Osteoblast (primary cell): ENCODE results near the gene UGT1A7. TPM values are rescaled to one million over a fixed set of nuclear protein-coding genes. Genes with fewer than 3 reads are reported as not detected.
A peak's percentile ranks its signal among the peaks of the same experiment; 100 is the strongest.

Experiments used
- DNase-seq: peaks from one replicate; pipeline ENCODE4 v3.0.0; 2011; ENCODE audit warnings: low spot score, mixed read lengths; ENCODE audit not compliant: insufficient read length; ENCODE audit errors: missing footprints
- H2AFZ ChIP-seq: 2 replicates; pipeline ENCODE4 v1.6.0; 2011; ENCODE audit warnings: mild to moderate bottlenecking, low read length
- H3K27ac ChIP-seq: 2 replicates; pipeline ENCODE4 v1.5.1; 2011; ENCODE audit warnings: mild to moderate bottlenecking, low read depth, low read length, moderate library complexity
- H3K27me3 ChIP-seq: 2 replicates; pipeline ENCODE4 v1.6.0; 2012; ENCODE audit warnings: mild to moderate bottlenecking, control low read depth, inconsistent platforms, low read length, moderate library complexity; ENCODE audit not compliant: insufficient read depth
- H3K36me3 ChIP-seq: 2 replicates; pipeline ENCODE4 v1.5.1; 2011; ENCODE audit warnings: mild to moderate bottlenecking, low read length, control low read depth, moderate library complexity; ENCODE audit not compliant: insufficient read depth
- H3K4me1 ChIP-seq: 2 replicates; pipeline ENCODE4 v1.5.1; 2011; ENCODE audit warnings: mild to moderate bottlenecking, low read length, control low read depth, moderate library complexity; ENCODE audit not compliant: insufficient read depth
- H3K4me2 ChIP-seq: 2 replicates; pipeline ENCODE4 v1.6.0; 2011; ENCODE audit warnings: mild to moderate bottlenecking, low read length; ENCODE audit not compliant: insufficient read depth
- H3K4me3 ChIP-seq: fragments of 200-600 bp; sonication (generic); 3 replicates; pipeline ENCODE4 v1.5.1; 2012; ENCODE audit warnings: mild to moderate bottlenecking, low read length, inconsistent platforms; ENCODE audit not compliant: insufficient read depth
- H3K79me2 ChIP-seq: 2 replicates; pipeline ENCODE4 v1.6.0; 2012; ENCODE audit warnings: mild to moderate bottlenecking, low read length, control low read depth, inconsistent platforms; ENCODE audit not compliant: insufficient read depth
- H3K9me3 ChIP-seq: 2 replicates; pipeline ENCODE4 v1.5.1; 2011; ENCODE audit warnings: low read depth, low read length, control low read depth
- H4K20me1 ChIP-seq: 2 replicates; pipeline ENCODE4 v1.6.0; 2012; ENCODE audit warnings: mild to moderate bottlenecking, low read length, control low read depth; ENCODE audit not compliant: insufficient read depth
- total RNA-seq: library from RNA; depleted of rRNA; stranded (reverse); fragments of >200 nt; gene quantifications from 2 replicates; pipeline ENCODE4 v1.2.3, GENCODE V29; 2012
- TF ChIP-seq, protein P1 (sequence below): IDR thresholded peaks from 2 replicates; pipeline ENCODE4 v1.5.1; 2011; ENCODE audit warnings: mild to moderate bottlenecking, low read depth, low read length, moderate library complexity; ENCODE audit errors: extremely low read depth

Gene UGT1A7
- total RNA-seq, 1 donor, result not detected

- Histone ChIP-seq H3K4me3 (no peak overlapping the region), H2AFZ (no peak overlapping the region), H3K9me3 (no peaks in the 10 kb centered on the region), H4K20me1 (no peaks in the 10 kb centered on the region), H3K4me2 (no peak overlapping the region), H3K27ac (no peak overlapping the region), H3K36me3 (no peaks in the 10 kb centered on the region), H3K4me1 (no peaks in the 10 kb centered on the region), H3K27me3 (peaks cover 8% of the 10 kb centered on the region), H3K79me2 (no peaks in the 10 kb centered on the region)
- DNase-seq, result peak; percentile 73
- TF ChIP-seq, protein P1, sequence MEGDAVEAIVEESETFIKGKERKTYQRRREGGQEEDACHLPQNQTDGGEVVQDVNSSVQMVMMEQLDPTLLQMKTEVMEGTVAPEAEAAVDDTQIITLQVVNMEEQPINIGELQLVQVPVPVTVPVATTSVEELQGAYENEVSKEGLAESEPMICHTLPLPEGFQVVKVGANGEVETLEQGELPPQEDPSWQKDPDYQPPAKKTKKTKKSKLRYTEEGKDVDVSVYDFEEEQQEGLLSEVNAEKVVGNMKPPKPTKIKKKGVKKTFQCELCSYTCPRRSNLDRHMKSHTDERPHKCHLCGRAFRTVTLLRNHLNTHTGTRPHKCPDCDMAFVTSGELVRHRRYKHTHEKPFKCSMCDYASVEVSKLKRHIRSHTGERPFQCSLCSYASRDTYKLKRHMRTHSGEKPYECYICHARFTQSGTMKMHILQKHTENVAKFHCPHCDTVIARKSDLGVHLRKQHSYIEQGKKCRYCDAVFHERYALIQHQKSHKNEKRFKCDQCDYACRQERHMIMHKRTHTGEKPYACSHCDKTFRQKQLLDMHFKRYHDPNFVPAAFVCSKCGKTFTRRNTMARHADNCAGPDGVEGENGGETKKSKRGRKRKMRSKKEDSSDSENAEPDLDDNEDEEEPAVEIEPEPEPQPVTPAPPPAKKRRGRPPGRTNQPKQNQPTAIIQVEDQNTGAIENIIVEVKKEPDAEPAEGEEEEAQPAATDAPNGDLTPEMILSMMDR, result no peak
These were observed 139.5 kb downstream of the UGT1A7 start for GRCh38 chr2:233821196-233821595.

- Histone ChIP-seq H3K4me1 (no peaks in the 10 kb centered on the region), H3K4me3 (no peak overlapping the region), H3K36me3 (no peaks in the 10 kb centered on the region), H3K9me3 (no peaks in the 10 kb centered on the region), H2AFZ (no peak overlapping the region), H3K27me3 (peaks cover 3% of the 10 kb centered on the region), H3K4me2 (no peak overlapping the region), H3K27ac (no peak overlapping the region), H4K20me1 (no peaks in the 10 kb centered on the region), H3K79me2 (no peaks in the 10 kb centered on the region)
- TF ChIP-seq, protein P1, result no peak
- DNase-seq, result no peak
These were observed 140.0 kb downstream of the UGT1A7 start for GRCh38 chr2:233821709-233822100.

GRCh38 chr2:233822101-233822771 lies 140.5 kb downstream of the UGT1A7 start:
- Histone ChIP-seq H3K79me2 (no peaks in the 10 kb centered on the region), H3K4me1 (no peaks in the 10 kb centered on the region), H3K27me3 (peaks cover 3% of the 10 kb centered on the region), H3K36me3 (no peaks in the 10 kb centered on the region), H3K9me3 (no peaks in the 10 kb centered on the region), H4K20me1 (no peaks in the 10 kb centered on the region), H2AFZ (no peak overlapping the region), H3K27ac (no peak overlapping the region), H3K4me2 (no peak overlapping the region), H3K4me3 (no peak overlapping the region)
- peak; percentile 19 for DNase-seq
- TF ChIP-seq, protein P1, result no peak

Other genes with a start within 250 kb of the UGT1A7 start
- gene USP40, start 115.1 kb upstream of the UGT1A7 start, total RNA-seq, result 34.0 and 38.3 TPM in 2 replicates
- not detected in 2 replicates for gene UGT1A8, start 64.3 kb upstream of the UGT1A7 start, total RNA-seq
- not detected in 2 replicates for gene UGT1A10, start 45.5 kb upstream of the UGT1A7 start, total RNA-seq
- gene UGT1A9, start 10.0 kb upstream of the UGT1A7 start, total RNA-seq, result not detected in 2 replicates
- not detected in 2 replicates for gene UGT1A6, start 11.0 kb downstream of the UGT1A7 start, total RNA-seq
- not detected in 2 replicates for gene UGT1A5, start 31.0 kb downstream of the UGT1A7 start, total RNA-seq
- gene UGT1A4, start 36.8 kb downstream of the UGT1A7 start, total RNA-seq, result not detected in 2 replicates
- not detected in 2 replicates for gene UGT1A3, start 47.1 kb downstream of the UGT1A7 start, total RNA-seq
- gene UGT1A1, start 78.4 kb downstream of the UGT1A7 start, total RNA-seq, result not detected in 2 replicates
- gene MROH2A, start 96.4 kb downstream of the UGT1A7 start, total RNA-seq, result not detected in 2 replicates
- 2.9 and 3.5 TPM in 2 replicates for gene HJURP, start 172.6 kb downstream of the UGT1A7 start, total RNA-seq
- gene TRPM8, start 235.5 kb downstream of the UGT1A7 start, total RNA-seq, result not detected in 2 replicates